Measurements from ENCODE around the gene IP6K3.

IP6K3 gene

GRCh38 chr6:33678932-33679490 lies 67.7 kb downstream of the IP6K3 start:
- H3K14ac ChIP-seq (ENCODE audit: low read length) = no peak overlapping the region
- no peak overlapping the region for H3K9ac ChIP-seq (ENCODE audit: low read depth, low read length, poor library complexity)
- no peak overlapping the region for H2BK15ac ChIP-seq (ENCODE audit: low read length)
- no peak overlapping the region for H3K4ac ChIP-seq (ENCODE audit: low read length)
- H3K79me1 ChIP-seq (ENCODE audit: low read depth, low read length) = peaks cover 2% of the 10 kb centered on the region
- H2AK5ac ChIP-seq (ENCODE audit: low read depth, low read length) = no peak overlapping the region
- H2BK12ac ChIP-seq (ENCODE audit: low read length) = no peak overlapping the region
- H2BK120ac ChIP-seq (ENCODE audit: low read depth, low read length) = no peak overlapping the region
- peaks cover 4% of the 10 kb centered on the region in 2 donors for H3K4me1 ChIP-seq (ENCODE audit: control insufficient read depth in 2 of 2, insufficient read depth in 1 of 2, low read depth in 1 of 2, low read length in 2 of 2)
- H3K27me3 ChIP-seq (ENCODE audit: control insufficient read depth in 3 of 3, insufficient read depth in 3 of 3, low read depth in 1 of 3, low read length in 3 of 3) = no peaks in the 10 kb centered on the region
- no peak overlapping the region for H3K4me3 ChIP-seq (ENCODE audit: low read length in 2 of 2)
- H2AFZ ChIP-seq (ENCODE audit: low read length) = no peak overlapping the region
- no peak overlapping the region for H4K8ac ChIP-seq (ENCODE audit: low read depth, low read length)
- H4K91ac ChIP-seq (ENCODE audit: low read depth, low read length, poor library complexity) = no peak overlapping the region
- no CpG with 5 or more reads among the region's 12 CpGs for WGBS, 2 donors (ENCODE audit: extremely low coverage in 2 of 2, insufficient read length in 2 of 2, insufficient replicate concordance in 1 of 2)
- H3K9me3 ChIP-seq (replicated peaks in 1 of 2; ENCODE audit: control insufficient read depth in 2 of 2, insufficient read depth in 1 of 2, low read depth in 1 of 2, low read length in 2 of 2) = no peaks in the 10 kb centered on the region
- H3K4me2 ChIP-seq (ENCODE audit: insufficient read depth, low read length, poor library complexity, severe bottlenecking) = no peak overlapping the region
- peak overlapping the region; percentile 86 for H3K23ac ChIP-seq (ENCODE audit: low read depth, low read length, poor library complexity)
- no peak overlapping the region for H3K27ac ChIP-seq (replicated peaks; ENCODE audit: low read length)
- H2BK5ac ChIP-seq (ENCODE audit: low read length) = no peak overlapping the region
- no peak for DNase-seq (ENCODE audit: low spot score)
- H3K36me3 ChIP-seq (replicated peaks in 1 of 2; ENCODE audit: control insufficient read depth in 2 of 2, insufficient read depth in 2 of 2, low read length in 2 of 2) = no peaks in the 10 kb centered on the region
- H3K18ac ChIP-seq (ENCODE audit: low read length) = peak overlapping the region; percentile 37

- peak overlapping the region; percentile 53 for H3K18ac ChIP-seq (ENCODE audit: low read length)
- WGBS, 2 donors (ENCODE audit: extremely low coverage in 2 of 2, insufficient read length in 2 of 2, insufficient replicate concordance in 1 of 2) = no CpG with 5 or more reads among the region's 24 CpGs
- H3K4ac ChIP-seq (ENCODE audit: low read length) = no peak overlapping the region
- H3K27ac ChIP-seq (replicated peaks; ENCODE audit: low read length) = no peak overlapping the region
- no peak overlapping the region for H3K4me3 ChIP-seq (ENCODE audit: low read length in 2 of 2)
- H3K4me1 ChIP-seq (ENCODE audit: control insufficient read depth in 2 of 2, insufficient read depth in 1 of 2, low read depth in 1 of 2, low read length in 2 of 2) = peaks cover 11% of the 10 kb centered on the region in 2 donors
- no peak overlapping the region for H2BK15ac ChIP-seq (ENCODE audit: low read length)
- no peaks in the 10 kb centered on the region for H3K36me3 ChIP-seq (replicated peaks in 1 of 2; ENCODE audit: control insufficient read depth in 2 of 2, insufficient read depth in 2 of 2, low read length in 2 of 2)
- no peak overlapping the region for H4K8ac ChIP-seq (ENCODE audit: low read depth, low read length)
- peak overlapping the region; percentile 38 for H3K9ac ChIP-seq (ENCODE audit: low read depth, low read length, poor library complexity)
- H3K9me3 ChIP-seq (replicated peaks in 1 of 2; ENCODE audit: control insufficient read depth in 2 of 2, insufficient read depth in 1 of 2, low read depth in 1 of 2, low read length in 2 of 2) = no peaks in the 10 kb centered on the region
- no peak for DNase-seq (ENCODE audit: low spot score)
- no peak overlapping the region for H2BK120ac ChIP-seq (ENCODE audit: low read depth, low read length)
- no peaks in the 10 kb centered on the region for H3K27me3 ChIP-seq (ENCODE audit: control insufficient read depth in 3 of 3, insufficient read depth in 3 of 3, low read depth in 1 of 3, low read length in 3 of 3)
- no peak overlapping the region for H2BK12ac ChIP-seq (ENCODE audit: low read length)
- no peak overlapping the region for H2BK5ac ChIP-seq (ENCODE audit: low read length)
- peak overlapping the region; percentile 84 for H3K14ac ChIP-seq (ENCODE audit: low read length)
- no peaks in the 10 kb centered on the region for H3K79me1 ChIP-seq (ENCODE audit: low read depth, low read length)
- H4K91ac ChIP-seq (ENCODE audit: low read depth, low read length, poor library complexity) = no peak overlapping the region
- peak overlapping the region; percentile 86 for H3K23ac ChIP-seq (ENCODE audit: low read depth, low read length, poor library complexity)
- H2AFZ ChIP-seq (ENCODE audit: low read length) = no peak overlapping the region
- H3K4me2 ChIP-seq (ENCODE audit: insufficient read depth, low read length, poor library complexity, severe bottlenecking) = no peak overlapping the region
- H2AK5ac ChIP-seq (ENCODE audit: low read depth, low read length) = no peak overlapping the region
Measured at GRCh38 chr6:33678233-33678931, 68.3 kb downstream of the IP6K3 start.

GRCh38 chr6:33677689-33678088 lies 69.0 kb downstream of the IP6K3 start:
- Histone ChIP-seq H4K91ac (ENCODE audit: low read depth, low read length, poor library complexity) (no peak overlapping the region), H3K14ac (ENCODE audit: low read length) (peak overlapping the region; percentile 21), H3K36me3 (replicated peaks in 1 of 2; ENCODE audit: control insufficient read depth in 2 of 2, insufficient read depth in 2 of 2, low read length in 2 of 2) (no peaks in the 10 kb centered on the region), H2AFZ (ENCODE audit: low read length) (no peak overlapping the region), H4K8ac (ENCODE audit: low read depth, low read length) (no peak overlapping the region), H3K9me3 (replicated peaks in 1 of 2; ENCODE audit: control insufficient read depth in 2 of 2, insufficient read depth in 1 of 2, low read depth in 1 of 2, low read length in 2 of 2) (no peaks in the 10 kb centered on the region), H2BK5ac (ENCODE audit: low read length) (no peak overlapping the region), H3K9ac (ENCODE audit: low read depth, low read length, poor library complexity) (no peak overlapping the region), H2BK15ac (ENCODE audit: low read length) (no peak overlapping the region), H3K4me3 (ENCODE audit: low read length in 2 of 2) (no peak overlapping the region), H3K27ac (replicated peaks; ENCODE audit: low read length) (no peak overlapping the region), H2AK5ac (ENCODE audit: low read depth, low read length) (no peak overlapping the region), H3K4me1 (ENCODE audit: control insufficient read depth in 2 of 2, insufficient read depth in 1 of 2, low read depth in 1 of 2, low read length in 2 of 2) (peaks cover 12 to 14% of the 10 kb centered on the region in 2 donors), H3K4ac (ENCODE audit: low read length) (no peak overlapping the region), H2BK120ac (ENCODE audit: low read depth, low read length) (no peak overlapping the region), H2BK12ac (ENCODE audit: low read length) (no peak overlapping the region), H3K79me1 (ENCODE audit: low read depth, low read length) (no peaks in the 10 kb centered on the region), H3K4me2 (ENCODE audit: insufficient read depth, low read length, poor library complexity, severe bottlenecking) (no peak overlapping the region), H3K27me3 (ENCODE audit: control insufficient read depth in 3 of 3, insufficient read depth in 3 of 3, low read depth in 1 of 3, low read length in 3 of 3) (no peaks in the 10 kb centered on the region), H3K23ac (ENCODE audit: low read depth, low read length, poor library complexity) (no peak overlapping the region), H3K18ac (ENCODE audit: low read length) (no peak overlapping the region)
- no CpG with 5 or more reads among the region's 2 CpGs for WGBS, 2 donors (ENCODE audit: extremely low coverage in 2 of 2, insufficient read length in 2 of 2, insufficient replicate concordance in 1 of 2)
- no peak for DNase-seq (ENCODE audit: low spot score)

GRCh38 chr6:33677143-33677660 lies 69.5 kb downstream of the IP6K3 start:
- no CpG with 5 or more reads among the region's 8 CpGs for WGBS, 2 donors (ENCODE audit: extremely low coverage in 2 of 2, insufficient read length in 2 of 2, insufficient replicate concordance in 1 of 2)
- H2BK120ac ChIP-seq (ENCODE audit: low read depth, low read length) = no peak overlapping the region
- no peak overlapping the region for H2AFZ ChIP-seq (ENCODE audit: low read length)
- H2BK15ac ChIP-seq (ENCODE audit: low read length) = no peak overlapping the region
- H2AK5ac ChIP-seq (ENCODE audit: low read depth, low read length) = no peak overlapping the region
- no peak overlapping the region for H3K27ac ChIP-seq (replicated peaks; ENCODE audit: low read length)
- no peaks in the 10 kb centered on the region for H3K36me3 ChIP-seq (replicated peaks in 1 of 2; ENCODE audit: control insufficient read depth in 2 of 2, insufficient read depth in 2 of 2, low read length in 2 of 2)
- no peak overlapping the region for H4K91ac ChIP-seq (ENCODE audit: low read depth, low read length, poor library complexity)
- no peak overlapping the region for H3K18ac ChIP-seq (ENCODE audit: low read length)
- H3K14ac ChIP-seq (ENCODE audit: low read length) = no peak overlapping the region
- H3K4ac ChIP-seq (ENCODE audit: low read length) = no peak overlapping the region
- no peaks in the 10 kb centered on the region for H3K79me1 ChIP-seq (ENCODE audit: low read depth, low read length)
- no peaks in the 10 kb centered on the region for H3K9me3 ChIP-seq (replicated peaks in 1 of 2; ENCODE audit: control insufficient read depth in 2 of 2, insufficient read depth in 1 of 2, low read depth in 1 of 2, low read length in 2 of 2)
- no peak overlapping the region for H3K4me3 ChIP-seq (ENCODE audit: low read length in 2 of 2)
- DNase-seq (ENCODE audit: low spot score) = no peak
- no peak overlapping the region for H4K8ac ChIP-seq (ENCODE audit: low read depth, low read length)
- no peaks in the 10 kb centered on the region for H3K27me3 ChIP-seq (ENCODE audit: control insufficient read depth in 3 of 3, insufficient read depth in 3 of 3, low read depth in 1 of 3, low read length in 3 of 3)
- H3K4me1 ChIP-seq (ENCODE audit: control insufficient read depth in 2 of 2, insufficient read depth in 1 of 2, low read depth in 1 of 2, low read length in 2 of 2) = peaks cover 12 to 14% of the 10 kb centered on the region in 2 donors
- no peak overlapping the region for H2BK12ac ChIP-seq (ENCODE audit: low read length)
- no peak overlapping the region for H3K23ac ChIP-seq (ENCODE audit: low read depth, low read length, poor library complexity)
- no peak overlapping the region for H3K4me2 ChIP-seq (ENCODE audit: insufficient read depth, low read length, poor library complexity, severe bottlenecking)
- peak overlapping the region; percentile 3 for H3K9ac ChIP-seq (ENCODE audit: low read depth, low read length, poor library complexity)
- no peak overlapping the region for H2BK5ac ChIP-seq (ENCODE audit: low read length)
